Measurements from ENCODE around the gene TNFAIP8.
"Not testable (repeated sequence)": the region's sequence is repeated elsewhere in the genome, so short reads cannot be mapped to it uniquely, and the experiment has no call there.

The TNFAIP8 gene

DNA sequence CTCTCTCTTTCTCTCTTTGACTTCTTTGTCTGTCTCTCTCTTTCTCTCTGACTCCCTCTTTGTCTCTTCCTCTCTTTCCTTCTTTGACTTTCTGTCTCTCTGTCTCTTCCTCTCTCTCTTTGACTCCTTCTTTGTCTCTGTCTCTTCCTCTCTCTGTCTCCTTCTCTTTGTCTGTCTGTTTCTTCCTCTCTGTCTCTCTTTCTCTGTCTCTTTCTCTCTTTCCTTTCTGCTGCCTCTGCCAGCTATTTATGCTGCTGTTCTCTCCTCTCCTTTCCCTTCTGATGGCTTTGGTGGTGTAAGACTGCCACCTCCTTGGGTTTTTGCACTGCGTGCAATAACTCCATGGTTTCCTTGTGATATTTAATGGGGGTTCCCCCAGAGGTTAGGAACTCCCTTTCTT is 72.3 kb downstream of the TNFAIP8 start:
- DNase-seq, result peak; percentile 67

DNA sequence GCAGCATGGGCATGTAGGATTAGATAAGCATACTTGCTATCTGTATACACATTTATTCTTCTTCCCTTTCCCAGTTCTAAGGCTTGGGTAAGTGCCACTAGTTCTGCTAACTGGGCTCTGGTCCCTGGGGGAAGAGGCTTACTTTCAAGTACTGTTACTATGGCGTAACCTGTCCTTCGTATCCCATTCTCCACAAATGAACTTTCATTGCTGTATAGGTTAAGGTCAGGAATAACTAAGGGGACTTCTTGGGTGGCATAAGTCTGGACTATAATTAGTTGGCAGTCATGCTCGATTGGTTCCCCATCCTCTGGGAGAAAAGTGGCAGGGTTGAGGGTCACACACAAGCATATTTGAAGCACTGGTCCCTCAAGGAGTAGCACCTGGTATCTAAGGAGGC is 72.8 kb downstream of the TNFAIP8 start:
- not testable (repeated sequence) for DNase-seq

DNA sequence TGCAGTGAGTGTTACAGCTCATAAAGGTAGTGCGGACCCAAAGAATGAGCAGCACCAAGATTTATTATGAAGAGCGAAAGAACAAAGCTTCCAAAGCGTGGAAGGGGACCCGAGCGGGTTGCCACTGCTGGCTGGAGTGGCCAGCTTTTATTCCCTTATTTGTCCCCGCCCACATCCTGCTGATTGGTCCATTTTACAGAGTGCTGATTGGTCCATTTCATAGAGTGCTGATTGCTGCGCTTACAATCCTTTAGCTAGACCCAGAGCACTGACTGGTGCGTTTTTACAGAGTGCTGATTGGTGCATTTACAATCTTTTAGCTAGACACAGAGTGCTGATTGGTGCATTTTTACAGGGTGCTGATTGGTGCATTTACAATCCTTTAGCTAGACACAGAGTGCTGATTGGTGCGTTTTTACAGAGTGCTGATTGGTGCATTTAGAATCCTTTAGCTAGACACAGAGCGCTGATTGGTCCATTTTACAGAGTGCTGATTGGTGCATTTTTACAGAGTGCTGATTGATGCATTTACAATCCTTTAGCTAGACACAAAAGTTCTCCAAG is 76.9 kb downstream of the TNFAIP8 start:
- DNase-seq, result not testable (repeated sequence)

- DNase-seq, result peak; percentile 91
Observed at GRCh38 chr5:119435436-119436132, 79.8 kb downstream of the TNFAIP8 start.

GRCh38 chr5:119437785-119438586 is 82.2 kb downstream of the TNFAIP8 start:
- peak; percentile 58 for DNase-seq

DNA sequence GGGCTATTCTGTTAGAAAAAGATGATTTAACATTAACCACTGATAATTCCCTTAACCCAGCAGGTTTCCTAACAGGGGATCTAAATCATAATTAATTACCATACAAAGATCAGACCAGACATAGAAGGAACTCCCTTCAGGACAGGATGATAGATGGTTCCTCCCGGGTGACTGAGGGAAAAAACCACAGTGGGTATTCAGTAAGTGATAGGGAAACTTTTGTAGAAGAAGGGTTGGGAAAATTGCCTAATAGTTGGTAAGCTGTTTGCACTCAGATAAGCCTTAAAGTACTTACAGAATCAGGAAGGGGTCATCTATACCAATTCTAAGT is 82.7 kb downstream of the TNFAIP8 start:
- peak; percentile 92 for DNase-seq

DNA sequence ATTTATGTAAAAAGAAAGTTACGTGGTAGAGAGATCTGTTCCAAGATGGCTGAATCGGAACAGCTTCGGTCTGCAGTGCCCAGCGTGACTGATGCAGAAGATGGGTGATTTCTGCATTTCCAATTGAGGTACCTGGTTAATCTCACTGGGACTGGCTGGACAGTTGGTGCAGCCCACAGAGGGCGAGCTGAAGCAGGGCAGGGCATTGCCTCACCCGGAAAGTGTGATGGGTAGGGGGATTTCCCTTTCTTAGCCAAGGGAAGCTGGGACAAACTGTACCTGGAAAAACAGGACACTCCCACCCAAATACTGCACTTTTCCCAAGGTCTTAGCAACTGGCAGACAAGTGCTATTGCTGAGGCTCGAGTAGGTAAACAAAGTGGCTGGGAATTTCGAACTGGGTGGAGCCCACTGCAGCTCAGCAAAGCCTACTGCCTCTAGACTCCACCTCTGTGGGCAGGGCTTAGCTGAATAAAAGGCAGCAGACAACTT is 83.4 kb downstream of the TNFAIP8 start:
- DNase-seq, result peak; percentile 64

- not testable (repeated sequence) for DNase-seq
Observed at GRCh38 chr5:119439632-119440031, 83.8 kb downstream of the TNFAIP8 start.

- not testable (repeated sequence) for DNase-seq
Observed at GRCh38 chr5:119444643-119445042, 88.8 kb downstream of the TNFAIP8 start.

DNA sequence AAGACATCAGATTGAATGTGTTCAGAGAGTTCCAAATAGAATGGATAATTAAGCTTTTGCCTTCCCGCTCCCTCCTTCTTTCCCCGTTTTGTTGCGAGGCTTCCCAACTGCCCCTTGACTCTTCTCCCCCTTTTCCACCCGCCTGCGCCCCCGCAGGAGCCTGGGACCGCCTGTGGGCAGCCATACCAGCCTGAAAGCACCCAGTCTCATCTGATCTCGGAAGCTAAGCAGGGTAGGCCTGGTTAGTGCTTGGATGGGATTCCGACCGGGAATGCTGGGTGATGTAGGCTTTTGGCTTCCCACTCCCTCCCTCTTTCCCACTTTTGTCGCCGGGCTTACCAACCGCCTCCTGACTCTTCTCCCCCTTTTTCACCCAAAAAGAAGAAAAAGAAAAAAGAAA is 89.7 kb downstream of the TNFAIP8 start:
- DNase-seq, result no peak

Measured in hematopoietic multipotent progenitor cell treated with erythropoietin and hydrocortisone succinate and interleukin-3 and kit ligand, for 4 days (in vitro differentiated cells).